ENCODE data around the gene ANAPC15.
"Not testable (repeated sequence)": the region's sequence is repeated elsewhere in the genome, so short reads cannot be mapped to it uniquely, and the experiment has no call there.

DNA sequence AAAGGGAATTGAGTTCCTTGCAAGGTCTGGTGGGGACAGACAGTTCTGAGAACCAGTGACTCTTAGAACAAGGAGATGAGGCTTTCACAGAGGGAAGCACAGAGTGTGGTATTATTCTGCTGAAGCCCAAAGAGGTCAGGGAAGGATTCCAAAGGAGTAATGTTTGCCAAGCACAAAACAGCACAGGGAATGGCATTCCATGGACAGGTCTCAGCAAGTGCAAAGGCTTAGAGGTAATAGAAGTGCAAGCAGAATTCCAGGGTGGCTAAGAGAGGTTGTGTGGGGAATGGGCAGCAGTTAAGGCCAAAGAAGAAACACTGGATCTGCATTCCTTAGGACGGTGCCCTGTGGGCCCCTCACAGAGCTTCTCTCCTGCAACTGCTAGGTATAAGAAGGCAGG, 29.6 kb upstream of the ANAPC15 start:
- TF ChIP-seq EP300, CTCF (IDR thresholded peaks at IDR 0.05): not testable (repeated sequence)

All from upper lobe of left lung (tissue), 4 donors.